HG02885 (cell line): ENCODE results near the gene HES3.
"Not testable (repeated sequence)": the region's sequence is repeated elsewhere in the genome, so short reads cannot be mapped to it uniquely, and the experiment has no call there.

Experiments used
- ATAC-seq: cut with Tn5 transposase; IDR thresholded peaks from one replicate; pipeline ENCODE4 v1.9.1; 2021; ENCODE audit warnings: mild to moderate bottlenecking; ENCODE audit not compliant: unreplicated experiment, poor library complexity

HES3 gene

GRCh38 chr1:6218375-6219164 is 25.4 kb upstream of the HES3 start:
- ATAC-seq = no peak

GRCh38 chr1:6219641-6220040 is 24.3 kb upstream of the HES3 start:
- not testable (repeated sequence) for ATAC-seq

GRCh38 chr1:6220236-6220635 is 23.7 kb upstream of the HES3 start:
- ATAC-seq = no peak

- ATAC-seq = no peak
These were observed 22.7 kb upstream of the HES3 start for GRCh38 chr1:6221210-6221784.

GRCh38 chr1:6222636-6223035 is 21.3 kb upstream of the HES3 start:
- ATAC-seq = no peak

GRCh38 chr1:6223617-6224016 is 20.4 kb upstream of the HES3 start:
- no peak for ATAC-seq

- no peak for ATAC-seq
These were observed 19.3 kb upstream of the HES3 start for GRCh38 chr1:6224718-6225117.

- ATAC-seq = no peak
These were observed 18.3 kb upstream of the HES3 start for GRCh38 chr1:6225651-6226050.

- no peak for ATAC-seq
These were observed 10.6 kb upstream of the HES3 start for GRCh38 chr1:6233376-6233775.

- no peak for ATAC-seq
These were observed 9.3 kb upstream of the HES3 start for GRCh38 chr1:6234502-6235295.

GRCh38 chr1:6235296-6235677 is 8.7 kb upstream of the HES3 start:
- no peak for ATAC-seq

- no peak for ATAC-seq
These were observed 6.9 kb upstream of the HES3 start for GRCh38 chr1:6237093-6237492.

GRCh38 chr1:6239213-6239752 is 4.7 kb upstream of the HES3 start:
- ATAC-seq = no peak

- no peak for ATAC-seq
These were observed 3.8 kb upstream of the HES3 start for GRCh38 chr1:6239950-6240768.

GRCh38 chr1:6241107-6241886 is 2.7 kb upstream of the HES3 start:
- ATAC-seq = no peak

- ATAC-seq = no peak
These were observed 1.9 kb upstream of the HES3 start for GRCh38 chr1:6241887-6242740.

- ATAC-seq = no peak
These were observed 735 bp upstream of the HES3 start for GRCh38 chr1:6243053-6243834.
